GM12873 (cell line): Measurements from ENCODE around the gene LBH.

Experiments used
- CTCF ChIP-seq: IDR thresholded peaks from 2 replicates; pipeline ENCODE4 v1.5.1; 2012; ENCODE audit warnings: low read depth, mild to moderate bottlenecking, moderate library complexity, low read length, control low read depth; ENCODE audit not compliant: insufficient read depth; ENCODE audit errors: missing control alignments

The LBH gene

GRCh38 chr2:30231212-30231995, at the start of gene LBH:
Gene LBH (plus strand): TSS chr2:30231534. CDS start chr2:30231739, 205 bp downstream.
- TF ChIP-seq CTCF: no peak

- no peak for TF ChIP-seq CTCF
These were observed 47.3 kb upstream of the LBH start for GRCh38 chr2:30184035-30184434.

GRCh38 chr2:30185178-30185577, 46.2 kb upstream of the LBH start:
- no peak for TF ChIP-seq CTCF

- no peak for TF ChIP-seq CTCF
These were observed 43.0 kb upstream of the LBH start for GRCh38 chr2:30188292-30188691.

GRCh38 chr2:30190637-30191036, 40.7 kb upstream of the LBH start:
- TF ChIP-seq CTCF: no peak

GRCh38 chr2:30191107-30191506, 40.2 kb upstream of the LBH start:
- TF ChIP-seq CTCF: no peak

GRCh38 chr2:30191819-30192271, 39.5 kb upstream of the LBH start:
- no peak for TF ChIP-seq CTCF
